HCT116 (cell line): ENCODE measurements around the gene KIAA1328. TPM values are rescaled to one million over a fixed set of nuclear protein-coding genes. Genes with fewer than 3 reads are reported as not detected.
A peak's percentile ranks its signal among the peaks of the same experiment; 100 is the strongest.

Experiments
- ATAC-seq: fragments of 200-7000 bp; cut with Tn5 transposase; 2 replicates; pipeline ENCODE4 v1.9.1; 2020; ENCODE audit warnings: mild to moderate bottlenecking, moderate library complexity
- BruUV-seq: library from RNA; stranded (reverse); fragments of 400-500 nt; replicated peaks from 2 replicates; lab custom pipeline; 2021; lab: Mats Ljungman, UMichigan
- CTCF ChIA-PET: fragments of 300-600 bp; sonication (Branson Sonifier 250); formaldehyde crosslinking; loops from one replicate; lab custom pipeline; 2021; ENCODE audit warnings: antibody characterized with exemption; lab: Charles Lee
- POLR2A ChIA-PET: fragments of 300-600, 350-600 bp; sonication (Branson Sonifier 250); formaldehyde crosslinking; loops from one replicate; lab custom pipeline; 2021; ENCODE audit warnings: antibody characterized with exemption; lab: Charles Lee
- RAD21 ChIA-PET, 2 experiments: fragments of 300-600 bp; sonication (Branson Sonifier 250); formaldehyde crosslinking; loops; one replicate each; lab custom pipeline; 2023; ENCODE audit warnings: low total read pairs in 2 of 2; ENCODE audit not compliant: uncharacterized antibody in 2 of 2, unreplicated experiment in 2 of 2, low non-redundant PET in 1 of 2; lab: Charles Lee
- DNase-seq: peaks from one replicate; pipeline ENCODE4 v3.0.0-alpha.2; 2010; ENCODE audit warnings: low read depth, low spot score
- H2AFZ ChIP-seq: fragments of 200-600 bp; shearing (Covaris generic), sonication (generic); 2 replicates; pipeline ENCODE4 v1.6.1; 2017; ENCODE audit warnings: low read depth, mixed run types, mixed read lengths, antibody characterized with exemption, low read length; ENCODE audit not compliant: poor library complexity, severe bottlenecking
- H3K27ac ChIP-seq: 2 replicates; pipeline ENCODE4 v1.5.1; 2012; ENCODE audit warnings: low read depth, low read length
- H3K27me3 ChIP-seq: fragments of 200-600 bp; sonication (generic); 2 replicates; pipeline ENCODE4 v1.6.1; 2016; ENCODE audit warnings: mixed run types, low read length, mixed read lengths; ENCODE audit not compliant: insufficient read depth
- H3K36me3 ChIP-seq, 2 experiments: fragments of 200-500 bp in 1 of 2; fragments of 200-600 bp in 1 of 2; sonication (Bioruptor generic) in 1 of 2; sonication (generic) in 1 of 2; 2 replicates each; pipeline versions ENCODE4 v1.5.1 to v1.6.1; 2014 to 2016; ENCODE audit warnings: low read length in 2 of 2, inconsistent platforms in 1 of 2, mixed read lengths in 1 of 2, mixed run types in 1 of 2; ENCODE audit not compliant: insufficient read depth in 2 of 2, control insufficient read depth in 1 of 2
- H3K4me1 ChIP-seq, 2 experiments: fragments of 200-600 bp in 1 of 2; sonication (generic) in 1 of 2; 2 replicates each; pipeline versions ENCODE4 v1.5.1 to v1.6.1; 2012 to 2017; ENCODE audit warnings: low read length in 2 of 2, inconsistent platforms in 1 of 2, mild to moderate bottlenecking in 1 of 2, mixed read lengths in 1 of 2, mixed run types in 1 of 2, moderate library complexity in 1 of 2; ENCODE audit not compliant: insufficient read depth in 2 of 2, control insufficient read depth in 1 of 2
- H3K4me2 ChIP-seq: fragments of 200-600 bp; sonication (generic); 2 replicates; pipeline ENCODE4 v1.6.1; 2017; ENCODE audit warnings: mixed run types, low read length, mixed read lengths
- H3K4me3 ChIP-seq, 2 experiments: fragments of 200-600 bp in 1 of 2; sonication (generic) in 1 of 2; replicated peaks in 1 of 2; 2 replicates each; pipeline ENCODE4 v1.5.1; 2011 to 2016; ENCODE audit warnings: low read length in 2 of 2, control low read depth in 1 of 2, low read depth in 1 of 2, mild to moderate bottlenecking in 1 of 2, mixed read lengths in 1 of 2, mixed run types in 1 of 2
- H3K79me2 ChIP-seq: fragments of 200-600 bp; sonication (generic); 2 replicates; pipeline ENCODE4 v1.6.1; 2017; ENCODE audit warnings: mild to moderate bottlenecking, mixed run types, low read length, moderate library complexity, mixed read lengths; ENCODE audit not compliant: insufficient read depth
- H3K9ac ChIP-seq: fragments of 200-600 bp; sonication (generic); 2 replicates; pipeline ENCODE4 v1.6.1; 2016; ENCODE audit warnings: low read length, mixed read lengths
- H3K9me2 ChIP-seq: fragments of 200-600 bp; sonication (generic), shearing (Covaris generic); 2 replicates; pipeline ENCODE4 v1.6.1; 2017; ENCODE audit warnings: mixed run types, mild to moderate bottlenecking, moderate library complexity; ENCODE audit not compliant: insufficient read depth
- H3K9me3 ChIP-seq, 2 experiments: fragments of 200-500 bp in 1 of 2; fragments of 200-600 bp in 1 of 2; sonication (Bioruptor generic) in 1 of 2; sonication (generic) in 1 of 2; 2 replicates each; pipeline ENCODE4 v1.6.1; 2014 to 2017; ENCODE audit warnings: low read length in 2 of 2, mixed read lengths in 2 of 2, inconsistent platforms in 1 of 2, low read depth in 1 of 2, mild to moderate bottlenecking in 1 of 2, mixed run types in 1 of 2, moderate library complexity in 1 of 2; ENCODE audit not compliant: control insufficient read depth in 1 of 2, insufficient read depth in 1 of 2
- H4K20me1 ChIP-seq: fragments of 200-600 bp; sonication (generic), shearing (Covaris generic); 2 replicates; pipeline ENCODE4 v1.6.1; 2017; ENCODE audit warnings: mixed run types, mild to moderate bottlenecking, moderate library complexity; ENCODE audit not compliant: insufficient read depth
- CEBPB ChIP-seq: IDR thresholded peaks from 2 replicates; pipeline ENCODE4 v1.6.1; 2012; ENCODE audit warnings: low read depth
- ELF1 ChIP-seq: IDR thresholded peaks from 2 replicates; pipeline ENCODE4 v1.6.1; 2012; ENCODE audit warnings: low read depth, borderline replicate concordance
- EZH2 ChIP-seq: fragments of 200-600 bp; sonication (generic); IDR thresholded peaks from 2 replicates; pipeline ENCODE4 v1.6.1; 2017; ENCODE audit warnings: antibody characterized with exemption, mixed run types
- FOSL1 ChIP-seq: IDR thresholded peaks from 2 replicates; pipeline ENCODE4 v1.6.1; 2012; ENCODE audit warnings: low read depth
- JUND ChIP-seq: IDR thresholded peaks from 2 replicates; pipeline ENCODE4 v1.6.1; 2012
- POLR2A ChIP-seq: IDR thresholded peaks from 2 replicates; pipeline ENCODE4 v1.7.0; 2011; ENCODE audit warnings: borderline replicate concordance; ENCODE audit not compliant: insufficient read depth, insufficient read length; ENCODE audit errors: extremely low read depth
- RAD21 ChIP-seq: IDR thresholded peaks from 2 replicates; pipeline ENCODE4 v1.6.1; 2012; ENCODE audit warnings: low read depth, mild to moderate bottlenecking
- SP1 ChIP-seq: IDR thresholded peaks from 2 replicates; pipeline ENCODE4 v1.6.1; 2012; ENCODE audit warnings: low read depth
- SRF ChIP-seq: IDR thresholded peaks from 2 replicates; pipeline ENCODE4 v1.6.1; 2012; ENCODE audit warnings: low read depth
- ZFX ChIP-seq: fragments of 450-650 bp; IDR thresholded peaks from 2 replicates; pipeline ENCODE4 v1.6.1; 2017
- ZNF274 ChIP-seq: fragments of 200-500 bp; sonication (Bioruptor generic); IDR thresholded peaks from 2 replicates; pipeline ENCODE4 v1.6.1; 2014; ENCODE audit warnings: mild to moderate bottlenecking, low read depth, low read length, inconsistent platforms
- intact Hi-C: fragments of 100-400 bp; cut with micrococcal nuclease; formaldehyde crosslinking; loops from 2 replicates; pipeline ENCODE4 v1.10.0; 2022
- total RNA-seq: library from RNA; stranded (reverse); gene quantifications from one replicate; pipeline ENCODE4 v1.2.1, GENCODE V29; 2021; ENCODE audit not compliant: unreplicated experiment
- TF ChIP-seq, protein P1 (sequence below): IDR thresholded peaks from 2 replicates; pipeline ENCODE4 v1.6.1; 2012
- TF ChIP-seq, protein P2 (sequence below): IDR thresholded peaks from 2 replicates; pipeline ENCODE4 v1.6.1; 2011; ENCODE audit warnings: mild to moderate bottlenecking, low read length, moderate library complexity; ENCODE audit not compliant: insufficient replicate concordance; ENCODE audit errors: extremely low read depth
- TF ChIP-seq, protein P3 (sequence below): IDR thresholded peaks from 2 replicates; pipeline ENCODE4 v1.6.1; 2012
- TF ChIP-seq, protein P4 (sequence below), 3 experiments: fragments of 200-600 bp in 1 of 3; sonication (generic) in 1 of 3; IDR thresholded peaks in 2 of 3; conservative IDR thresholded peaks in 1 of 3; 2 replicates each; pipeline ENCODE4 v1.5.1; 2012 to 2017; ENCODE audit warnings: low read depth in 2 of 3, low read length in 2 of 3, antibody characterized with exemption in 1 of 3, borderline replicate concordance in 1 of 3, control low read depth in 1 of 3, mild to moderate bottlenecking in 1 of 3, mixed read lengths in 1 of 3, mixed run types in 1 of 3, moderate library complexity in 1 of 3; ENCODE audit not compliant: insufficient read depth in 1 of 3
- TF ChIP-seq, protein P5 (sequence below): IDR thresholded peaks from 2 replicates; pipeline ENCODE4 v1.6.1; 2012; ENCODE audit warnings: low read depth

Gene KIAA1328
- total RNA-seq, 1 experiment from 2014 or later: 5.2 TPM

DNA sequence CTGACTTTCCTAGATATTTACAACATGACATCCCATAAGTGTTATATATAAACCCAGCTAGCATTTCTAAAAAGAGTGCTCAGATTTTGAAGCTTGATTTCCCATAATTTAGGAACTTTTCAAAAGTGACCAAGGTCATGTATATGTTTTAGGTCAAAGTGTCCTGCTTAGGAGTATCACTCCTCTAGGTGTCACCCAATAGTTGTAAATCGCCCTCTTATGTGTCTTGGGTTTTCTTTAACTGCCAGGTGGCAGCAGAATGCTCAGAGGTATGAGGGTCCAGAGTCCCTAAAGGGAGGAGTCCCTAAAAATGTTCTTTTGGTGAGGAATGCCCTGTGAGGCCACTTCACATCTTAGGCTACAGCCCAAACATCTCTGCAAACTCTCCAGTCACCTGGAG lies 378.4 kb downstream of the KIAA1328 start:
- intact Hi-C loops: no loop called here
- ATAC-seq: no peak
- Histone ChIP-seq H3K9ac (no peak overlapping the region), H3K4me3 (no peak overlapping the region), H3K9me3 (no peaks in the 10 kb centered on the region), H2AFZ (no peak overlapping the region), H3K79me2 (no peaks in the 10 kb centered on the region), H3K4me1 (no peaks in the 10 kb centered on the region), H4K20me1 (no peaks in the 10 kb centered on the region), H3K36me3 (no peaks in the 10 kb centered on the region), H3K27ac (no peak overlapping the region), H3K27me3 (no peaks in the 10 kb centered on the region), H3K4me2 (no peak overlapping the region), H3K9me2 (no peaks in the 10 kb centered on the region)
- RAD21 ChIA-PET: no interaction called here
- no TSS peak for BruUV-seq
- DNase-seq: no peak
- POLR2A ChIA-PET: no interaction called here
- peak; percentile 26; the same call in 1 of the 2 replicates for TF ChIP-seq RAD21
- TF ChIP-seq, protein P1, sequence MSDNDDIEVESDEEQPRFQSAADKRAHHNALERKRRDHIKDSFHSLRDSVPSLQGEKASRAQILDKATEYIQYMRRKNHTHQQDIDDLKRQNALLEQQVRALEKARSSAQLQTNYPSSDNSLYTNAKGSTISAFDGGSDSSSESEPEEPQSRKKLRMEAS: no peak
- TF ChIP-seq ZNF274: no peak
- no peak for TF ChIP-seq CEBPB
- no peak for TF ChIP-seq JUND
- TF ChIP-seq, protein P2, sequence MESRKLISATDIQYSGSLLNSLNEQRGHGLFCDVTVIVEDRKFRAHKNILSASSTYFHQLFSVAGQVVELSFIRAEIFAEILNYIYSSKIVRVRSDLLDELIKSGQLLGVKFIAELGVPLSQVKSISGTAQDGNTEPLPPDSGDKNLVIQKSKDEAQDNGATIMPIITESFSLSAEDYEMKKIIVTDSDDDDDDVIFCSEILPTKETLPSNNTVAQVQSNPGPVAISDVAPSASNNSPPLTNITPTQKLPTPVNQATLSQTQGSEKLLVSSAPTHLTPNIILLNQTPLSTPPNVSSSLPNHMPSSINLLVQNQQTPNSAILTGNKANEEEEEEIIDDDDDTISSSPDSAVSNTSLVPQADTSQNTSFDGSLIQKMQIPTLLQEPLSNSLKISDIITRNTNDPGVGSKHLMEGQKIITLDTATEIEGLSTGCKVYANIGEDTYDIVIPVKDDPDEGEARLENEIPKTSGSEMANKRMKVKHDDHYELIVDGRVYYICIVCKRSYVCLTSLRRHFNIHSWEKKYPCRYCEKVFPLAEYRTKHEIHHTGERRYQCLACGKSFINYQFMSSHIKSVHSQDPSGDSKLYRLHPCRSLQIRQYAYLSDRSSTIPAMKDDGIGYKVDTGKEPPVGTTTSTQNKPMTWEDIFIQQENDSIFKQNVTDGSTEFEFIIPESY: no peak
- TF ChIP-seq ZFX: no peak
- no peak for TF ChIP-seq SRF
- TF ChIP-seq, protein P3, sequence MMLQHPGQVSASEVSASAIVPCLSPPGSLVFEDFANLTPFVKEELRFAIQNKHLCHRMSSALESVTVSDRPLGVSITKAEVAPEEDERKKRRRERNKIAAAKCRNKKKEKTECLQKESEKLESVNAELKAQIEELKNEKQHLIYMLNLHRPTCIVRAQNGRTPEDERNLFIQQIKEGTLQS: no peak
- TF ChIP-seq EZH2: no peak
- no peak for TF ChIP-seq FOSL1
- no peak for TF ChIP-seq ELF1
- TF ChIP-seq, protein P4, sequence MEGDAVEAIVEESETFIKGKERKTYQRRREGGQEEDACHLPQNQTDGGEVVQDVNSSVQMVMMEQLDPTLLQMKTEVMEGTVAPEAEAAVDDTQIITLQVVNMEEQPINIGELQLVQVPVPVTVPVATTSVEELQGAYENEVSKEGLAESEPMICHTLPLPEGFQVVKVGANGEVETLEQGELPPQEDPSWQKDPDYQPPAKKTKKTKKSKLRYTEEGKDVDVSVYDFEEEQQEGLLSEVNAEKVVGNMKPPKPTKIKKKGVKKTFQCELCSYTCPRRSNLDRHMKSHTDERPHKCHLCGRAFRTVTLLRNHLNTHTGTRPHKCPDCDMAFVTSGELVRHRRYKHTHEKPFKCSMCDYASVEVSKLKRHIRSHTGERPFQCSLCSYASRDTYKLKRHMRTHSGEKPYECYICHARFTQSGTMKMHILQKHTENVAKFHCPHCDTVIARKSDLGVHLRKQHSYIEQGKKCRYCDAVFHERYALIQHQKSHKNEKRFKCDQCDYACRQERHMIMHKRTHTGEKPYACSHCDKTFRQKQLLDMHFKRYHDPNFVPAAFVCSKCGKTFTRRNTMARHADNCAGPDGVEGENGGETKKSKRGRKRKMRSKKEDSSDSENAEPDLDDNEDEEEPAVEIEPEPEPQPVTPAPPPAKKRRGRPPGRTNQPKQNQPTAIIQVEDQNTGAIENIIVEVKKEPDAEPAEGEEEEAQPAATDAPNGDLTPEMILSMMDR (IDR thresholded peaks at IDR 0.05 in 2 of 3, conservative IDR thresholded peaks at IDR 0.05 in 1 of 3; ENCODE audit: borderline replicate concordance in 1 of 3, insufficient read depth in 1 of 3, low read depth in 2 of 3, low read length in 2 of 3): peak in 1 of 3 experiments; percentile 11; a peak in 1 of 6 replicates
- no peak for TF ChIP-seq POLR2A
- TF ChIP-seq, protein P5, sequence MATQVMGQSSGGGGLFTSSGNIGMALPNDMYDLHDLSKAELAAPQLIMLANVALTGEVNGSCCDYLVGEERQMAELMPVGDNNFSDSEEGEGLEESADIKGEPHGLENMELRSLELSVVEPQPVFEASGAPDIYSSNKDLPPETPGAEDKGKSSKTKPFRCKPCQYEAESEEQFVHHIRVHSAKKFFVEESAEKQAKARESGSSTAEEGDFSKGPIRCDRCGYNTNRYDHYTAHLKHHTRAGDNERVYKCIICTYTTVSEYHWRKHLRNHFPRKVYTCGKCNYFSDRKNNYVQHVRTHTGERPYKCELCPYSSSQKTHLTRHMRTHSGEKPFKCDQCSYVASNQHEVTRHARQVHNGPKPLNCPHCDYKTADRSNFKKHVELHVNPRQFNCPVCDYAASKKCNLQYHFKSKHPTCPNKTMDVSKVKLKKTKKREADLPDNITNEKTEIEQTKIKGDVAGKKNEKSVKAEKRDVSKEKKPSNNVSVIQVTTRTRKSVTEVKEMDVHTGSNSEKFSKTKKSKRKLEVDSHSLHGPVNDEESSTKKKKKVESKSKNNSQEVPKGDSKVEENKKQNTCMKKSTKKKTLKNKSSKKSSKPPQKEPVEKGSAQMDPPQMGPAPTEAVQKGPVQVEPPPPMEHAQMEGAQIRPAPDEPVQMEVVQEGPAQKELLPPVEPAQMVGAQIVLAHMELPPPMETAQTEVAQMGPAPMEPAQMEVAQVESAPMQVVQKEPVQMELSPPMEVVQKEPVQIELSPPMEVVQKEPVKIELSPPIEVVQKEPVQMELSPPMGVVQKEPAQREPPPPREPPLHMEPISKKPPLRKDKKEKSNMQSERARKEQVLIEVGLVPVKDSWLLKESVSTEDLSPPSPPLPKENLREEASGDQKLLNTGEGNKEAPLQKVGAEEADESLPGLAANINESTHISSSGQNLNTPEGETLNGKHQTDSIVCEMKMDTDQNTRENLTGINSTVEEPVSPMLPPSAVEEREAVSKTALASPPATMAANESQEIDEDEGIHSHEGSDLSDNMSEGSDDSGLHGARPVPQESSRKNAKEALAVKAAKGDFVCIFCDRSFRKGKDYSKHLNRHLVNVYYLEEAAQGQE: no peak
- TF ChIP-seq SP1: no peak
- CTCF ChIA-PET: no interaction called here
